GM11168 (cell line): ENCODE measurements around the gene CACNA2D1.

ENCODE experiments used
- in situ Hi-C: fragments of 300-500 bp; cut with MboI; formaldehyde crosslinking; loops from one replicate; pipeline ENCODE4 v1.12.0; 2022; ENCODE audit warnings: low sequenced_read_pairs; ENCODE audit not compliant: unreplicated experiment

Gene CACNA2D1

GRCh38 chr7:82443547-82444219, at the start of gene CACNA2D1:
Gene CACNA2D1, minus strand, starts transcription at chr7:82443777.
- in situ Hi-C loops: no loop called here

DNA sequence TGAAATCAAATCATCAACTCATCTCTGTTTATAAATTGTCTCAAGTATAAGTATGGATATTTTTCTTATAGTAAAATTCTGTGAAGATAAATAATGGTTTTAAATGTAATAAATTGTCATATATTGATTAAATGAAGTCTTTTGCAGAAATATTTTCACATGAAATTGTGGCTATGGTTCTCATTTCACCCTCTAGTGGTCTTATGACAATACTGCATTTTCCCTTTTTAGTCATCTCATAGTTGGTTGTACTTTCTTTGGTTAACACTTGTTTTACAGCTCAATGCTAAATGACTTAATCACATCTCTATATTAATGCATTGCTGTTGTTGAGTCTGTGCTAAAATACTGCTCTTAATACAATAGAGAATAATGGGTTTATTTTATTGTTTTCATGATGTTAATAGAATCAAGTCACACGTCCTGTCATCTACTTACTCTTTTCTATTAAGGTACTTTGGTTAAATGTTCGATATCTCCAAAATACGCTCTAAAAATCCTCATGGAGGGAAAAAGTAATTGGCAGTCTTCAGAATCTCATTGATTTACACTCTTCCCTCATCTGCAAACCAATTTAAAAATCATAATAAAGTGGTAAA, 38.0 kb upstream of the CACNA2D1 start:
- in situ Hi-C loops: no loop called here

DNA sequence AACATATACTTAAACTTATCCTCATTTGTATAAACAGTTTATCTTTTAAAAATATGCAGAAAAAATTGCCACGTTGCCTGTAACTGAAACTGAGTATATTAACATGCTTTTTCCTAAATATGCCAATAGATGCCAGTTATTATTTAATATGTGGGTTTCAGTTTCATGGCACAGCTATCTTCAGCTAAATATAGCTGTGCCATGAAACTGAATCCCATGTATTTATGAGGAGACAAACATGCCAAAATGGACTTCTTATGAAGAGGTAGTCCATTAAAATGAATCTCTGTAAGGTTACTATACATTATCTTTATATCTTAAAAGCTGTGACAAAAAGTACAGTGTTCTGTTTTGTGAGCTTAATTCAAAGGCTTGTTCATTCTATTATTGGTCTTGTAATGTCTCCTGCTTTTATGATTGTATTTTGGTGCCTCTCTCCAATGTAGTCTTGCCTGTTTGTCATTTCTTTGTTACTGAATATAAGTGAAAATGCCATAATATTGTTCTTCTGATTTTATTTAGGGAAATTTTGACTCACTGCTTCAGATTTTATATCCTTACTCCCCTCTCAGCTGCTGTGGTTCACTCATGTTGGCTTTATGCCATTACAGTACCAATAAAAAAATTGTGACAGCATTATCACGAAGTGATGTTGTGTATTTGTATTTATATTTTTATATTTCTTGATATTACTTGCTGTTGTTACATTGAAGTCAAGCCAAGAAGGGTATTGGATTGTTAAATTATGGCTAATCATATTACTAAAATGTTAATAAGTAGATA, 34.3 kb upstream of the CACNA2D1 start:
- in situ Hi-C loops: no loop called here

- in situ Hi-C loops: no loop called here
Observed at GRCh38 chr7:82472966-82473365, 29.4 kb upstream of the CACNA2D1 start.

DNA sequence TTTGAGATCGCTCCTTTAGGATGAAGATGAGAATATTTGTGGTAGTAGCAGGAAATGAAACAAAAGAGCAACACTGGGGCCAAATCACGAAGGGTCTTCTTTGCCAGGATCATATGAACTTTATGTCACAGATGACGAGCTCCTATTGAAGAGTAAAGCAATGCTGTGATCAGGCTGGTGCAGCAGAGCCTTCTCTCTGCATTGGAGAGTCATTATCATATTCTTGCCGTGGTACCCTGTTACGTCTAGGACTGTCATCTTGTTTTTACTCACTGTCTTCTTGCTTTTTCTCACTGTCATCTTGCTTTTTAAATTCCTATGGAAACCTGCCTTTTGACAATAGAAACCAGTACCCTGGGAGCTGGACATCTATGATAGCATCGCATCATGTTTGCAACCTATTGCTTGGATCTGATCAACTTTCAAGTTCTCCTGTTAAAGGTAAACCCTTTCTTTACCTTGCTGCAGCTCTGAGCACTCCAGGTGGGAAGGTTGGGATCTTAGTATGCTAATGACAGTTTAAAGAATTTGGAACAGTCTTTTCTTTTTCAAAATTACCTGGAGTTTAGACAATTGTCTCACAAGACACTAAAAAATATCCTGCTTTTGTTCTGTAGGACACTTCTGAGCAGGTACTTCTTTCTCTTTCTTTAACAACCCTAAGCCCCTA, 27.9 kb upstream of the CACNA2D1 start:
- in situ Hi-C loops: no loop called here

DNA sequence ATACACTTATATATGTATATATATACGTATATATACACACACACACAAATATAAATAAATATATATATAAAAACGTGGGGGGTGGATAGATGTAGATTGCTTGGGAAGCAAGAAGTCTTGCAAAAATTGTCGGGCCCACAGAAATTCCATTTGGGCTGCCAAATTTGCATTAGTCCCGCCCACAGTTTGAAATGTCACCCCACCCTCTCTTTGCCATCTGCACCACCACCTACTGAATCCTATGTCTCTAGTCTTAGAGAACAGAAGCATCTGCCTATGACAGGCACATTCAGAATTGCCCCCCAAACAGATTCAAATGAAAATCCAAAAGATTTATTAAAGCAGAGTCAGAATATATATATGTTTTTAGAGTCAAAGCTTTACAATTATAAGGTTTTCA, 25.6 kb upstream of the CACNA2D1 start:
- in situ Hi-C loops: no loop called here

- in situ Hi-C loops: no loop called here
Observed at GRCh38 chr7:82468435-82468834, 24.9 kb upstream of the CACNA2D1 start.

DNA sequence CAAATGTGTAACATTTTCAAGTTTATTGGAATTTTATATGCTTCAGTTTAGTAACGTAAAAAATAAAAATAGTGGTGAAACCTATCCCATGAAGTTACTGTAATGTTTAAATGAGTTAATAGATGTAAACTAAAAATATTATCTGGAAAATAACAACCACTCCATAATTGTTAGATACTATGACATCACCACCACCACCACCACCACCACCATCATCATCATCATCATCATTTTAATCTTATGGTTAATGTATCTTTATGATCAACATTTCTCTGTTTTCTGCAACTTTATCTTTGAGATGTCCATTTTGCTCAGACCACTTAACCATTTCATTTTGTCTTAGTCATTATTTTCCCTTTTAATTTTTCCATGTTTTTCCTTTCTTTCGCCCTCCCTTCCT, 23.4 kb upstream of the CACNA2D1 start:
- in situ Hi-C loops: no loop called here

DNA sequence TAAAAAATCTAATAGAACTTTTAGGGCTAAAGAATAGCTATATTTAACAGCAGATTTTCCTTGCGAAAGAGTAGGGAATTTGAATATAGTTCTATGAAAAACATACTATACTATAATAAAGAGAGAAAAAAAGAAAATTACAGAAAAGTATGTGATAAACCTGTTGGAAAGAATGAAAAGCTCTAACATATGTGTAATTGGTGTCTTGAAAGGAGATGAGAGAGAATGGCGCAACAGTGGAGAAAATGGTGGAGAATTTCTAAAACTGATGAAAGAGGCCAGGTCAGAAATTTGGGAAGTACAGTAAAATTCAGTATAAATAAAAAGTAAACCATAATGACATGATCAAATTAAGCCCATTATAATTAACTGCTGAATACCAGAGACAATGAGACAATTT, 20.8 kb upstream of the CACNA2D1 start:
- in situ Hi-C loops: no loop called here

GRCh38 chr7:82455295-82455694, 11.7 kb upstream of the CACNA2D1 start:
- in situ Hi-C loops: no loop called here

DNA sequence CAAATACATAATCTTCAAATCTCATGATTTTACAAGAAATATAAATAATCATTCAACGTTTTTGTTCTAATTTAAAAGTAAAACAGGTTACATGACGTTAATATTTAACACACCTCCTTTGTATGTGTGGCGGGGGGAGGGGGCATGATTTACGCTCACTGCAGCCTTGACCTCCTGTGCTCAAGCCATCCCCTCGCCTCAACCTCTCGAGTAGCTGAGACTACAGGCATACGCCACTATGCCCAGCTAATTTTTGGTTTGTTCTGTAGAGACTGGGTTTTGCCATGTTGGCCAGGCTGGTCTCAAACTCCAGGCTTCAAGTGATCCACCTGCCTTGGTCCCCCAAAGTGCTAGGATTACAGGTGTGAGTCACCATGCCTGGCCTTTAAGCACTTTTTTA, 7.2 kb upstream of the CACNA2D1 start:
- in situ Hi-C loops: no loop called here

GRCh38 chr7:82449910-82450309, 6.3 kb upstream of the CACNA2D1 start:
- in situ Hi-C loops: no loop called here

DNA sequence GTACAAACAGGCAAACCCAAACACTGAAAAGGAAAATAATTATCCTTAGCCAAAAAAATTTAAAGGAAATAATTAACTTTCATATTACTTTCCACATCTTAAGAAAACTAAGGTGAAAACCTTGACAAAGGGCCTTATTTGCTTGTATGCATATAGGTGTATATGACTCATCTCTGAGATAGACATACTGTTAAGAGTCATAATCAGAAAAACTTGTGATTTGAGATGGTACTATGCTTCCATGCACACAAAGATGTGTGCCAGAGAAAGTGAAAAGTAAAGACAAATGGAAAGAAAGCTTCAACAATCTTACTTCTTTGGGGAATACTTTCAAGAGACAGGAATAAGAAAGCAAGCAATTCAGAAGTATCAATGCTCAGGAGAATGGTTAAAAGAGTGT, 3.3 kb upstream of the CACNA2D1 start:
- in situ Hi-C loops: no loop called here

- in situ Hi-C loops: no loop called here
Observed at GRCh38 chr7:82445271-82445670, 1.7 kb upstream of the CACNA2D1 start.

DNA sequence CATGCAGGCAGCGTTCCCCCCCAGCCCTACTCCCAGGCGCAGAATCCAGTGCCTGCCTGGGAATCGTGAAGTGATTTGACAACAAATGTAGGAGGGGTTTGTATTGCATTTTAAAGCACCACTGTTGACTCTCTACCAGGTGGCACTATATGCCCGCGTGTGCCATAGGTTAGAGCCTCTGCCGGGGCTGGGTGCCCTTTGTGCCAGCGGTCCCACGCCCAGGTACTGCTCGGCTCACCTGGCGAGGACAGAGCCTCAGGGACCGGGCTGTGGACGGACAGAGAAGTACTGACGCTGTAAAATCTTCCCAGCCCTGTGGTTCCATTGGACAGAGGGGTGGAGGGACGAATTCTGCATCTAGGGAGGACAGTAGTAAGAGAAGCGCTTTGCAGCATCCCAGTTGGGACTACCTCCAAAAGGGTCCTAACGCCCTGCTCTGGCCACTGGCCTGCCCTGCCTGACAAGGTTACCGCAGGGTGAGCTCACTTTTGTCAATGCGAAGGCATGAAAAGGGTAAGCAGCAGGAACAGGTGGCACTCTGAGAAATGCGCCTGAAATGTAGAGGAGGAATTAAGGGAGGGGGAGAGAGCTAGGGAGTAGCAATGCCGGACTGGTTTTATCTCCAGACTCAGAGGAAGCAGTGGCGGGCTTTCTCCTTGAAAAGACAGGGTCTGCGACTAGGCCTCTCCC, 788 bp upstream of the CACNA2D1 start:
- in situ Hi-C loops: no loop called here

GRCh38 chr7:82443036-82443546, 486 bp downstream of the CACNA2D1 start:
- in situ Hi-C loops: no loop called here

DNA sequence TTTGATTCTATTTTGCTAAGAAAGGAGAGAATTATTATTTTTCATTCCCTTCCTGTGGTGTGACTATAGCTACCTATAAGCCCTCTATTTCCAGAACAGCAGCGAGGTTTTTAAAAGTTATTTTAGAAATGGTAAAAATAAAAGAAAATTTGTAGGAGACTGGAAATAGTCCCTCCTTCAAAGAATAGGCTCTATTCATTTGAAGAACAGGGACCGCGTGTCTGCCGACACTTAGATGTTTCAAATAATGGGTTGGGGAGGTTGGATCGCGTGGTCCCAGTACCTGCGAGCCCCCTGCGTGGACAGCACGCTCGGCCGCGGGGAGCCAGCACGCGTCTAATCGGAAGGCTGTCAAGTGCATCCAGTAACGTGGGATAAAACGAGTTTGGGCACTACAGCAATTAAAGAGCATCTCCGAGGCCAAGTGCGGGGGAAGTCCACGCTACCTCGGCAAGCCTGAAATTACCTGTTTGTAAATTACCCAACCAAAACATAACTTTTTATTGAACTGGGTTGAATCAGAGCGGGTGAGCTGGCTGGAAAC, 1.0 kb downstream of the CACNA2D1 start:
- in situ Hi-C loops: no loop called here

DNA sequence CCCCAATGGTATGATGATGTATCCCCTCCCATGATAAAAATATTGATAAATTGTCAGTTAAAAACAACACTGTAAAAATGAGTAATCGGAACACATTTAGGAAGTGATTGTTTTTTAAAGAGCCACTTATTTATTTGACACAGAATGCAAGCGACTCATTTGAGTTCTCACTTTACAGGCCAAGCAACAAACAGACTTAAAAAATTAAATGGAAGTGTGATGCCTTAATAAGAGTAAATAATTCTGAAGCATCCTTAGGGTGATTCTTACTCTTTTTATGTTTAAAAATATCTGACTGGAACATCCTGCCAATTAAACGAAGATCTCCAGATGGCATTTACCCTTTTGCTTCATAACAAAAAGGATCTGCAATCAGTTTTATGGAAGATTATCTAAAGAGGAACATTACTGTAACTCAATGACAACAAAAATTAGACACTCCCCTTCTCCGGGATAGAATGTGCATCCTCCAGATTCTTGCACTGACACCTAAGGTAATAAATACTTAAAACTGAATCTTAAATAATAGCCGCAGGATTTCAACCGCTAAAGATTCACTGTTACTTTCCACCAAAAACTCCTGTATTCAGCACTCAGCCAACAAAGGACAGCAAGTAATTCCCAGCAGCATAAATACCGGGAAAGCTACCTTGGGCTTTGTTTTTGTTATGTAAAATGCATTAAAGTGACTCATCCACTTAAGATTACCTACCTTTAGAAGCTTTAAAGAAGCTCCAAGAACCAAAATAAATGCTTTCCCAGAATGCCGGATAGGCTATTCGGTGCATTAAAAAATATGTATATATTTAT, 1.7 kb downstream of the CACNA2D1 start:
- in situ Hi-C loops: no loop called here

- in situ Hi-C loops: no loop called here
Observed at GRCh38 chr7:82438521-82438920, 5.1 kb downstream of the CACNA2D1 start.
